Ovary (tissue), 3 donors: ENCODE results near the gene TNFSF11.

ENCODE experiments used
- CTCF ChIP-seq, 3 donors: fragments of 450-650 bp in 2 of 3; fragments of 200-600 bp in 1 of 3; IDR thresholded peaks; one replicate each; pipeline versions ENCODE4 v1.5.1 to v1.8.0; 2016 to 2022; ENCODE audit warnings: antibody characterized with exemption in 3 of 3, mild to moderate bottlenecking in 1 of 3
- EP300 ChIP-seq: sonication (generic); formaldehyde crosslinking; IDR thresholded peaks from one replicate; pipeline ENCODE4 v1.6.1; 2017; ENCODE audit warnings: antibody characterized with exemption
- POLR2A ChIP-seq: fragments of 450-650 bp; IDR thresholded peaks from one replicate; pipeline ENCODE4 v1.6.1; 2017; ENCODE audit warnings: antibody characterized with exemption, mild to moderate bottlenecking, moderate library complexity
- donor health status: DM: no; HTN: no; CAD: no.

GRCh38 chr13:42569576-42570344 lies 4.2 kb upstream of the TNFSF11 start:
- TF ChIP-seq CTCF (IDR thresholded peaks at IDR 0.05) (no peak), POLR2A (no peak), EP300 (no peak)
